ENCODE data around the gene L3MBTL2.

DNA sequence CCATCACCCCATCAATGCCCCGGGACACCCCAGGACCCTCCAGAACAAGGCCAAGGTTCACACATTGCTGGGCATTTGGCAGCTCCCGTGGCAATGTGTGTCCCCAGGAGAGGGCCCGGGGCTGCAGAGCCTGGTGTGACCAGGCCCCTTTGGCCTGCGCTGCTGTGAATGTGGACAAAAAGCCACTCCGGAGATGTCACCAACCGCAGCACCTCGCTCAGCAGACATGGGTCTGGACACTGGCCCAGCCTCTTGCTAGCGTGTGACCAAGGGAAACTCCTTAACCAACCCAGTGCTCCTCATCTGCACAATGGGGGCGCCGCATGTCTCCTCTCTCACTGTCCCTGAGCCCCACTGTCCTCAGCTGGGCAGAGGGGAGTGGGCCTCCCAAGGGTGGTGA is 43.6 kb downstream of the L3MBTL2 start:
- TF ChIP-seq EZH2 (IDR thresholded peaks at IDR 0.05) (no peak), POLR2AphosphoS5 (IDR thresholded peaks at IDR 0.05; ENCODE audit: borderline replicate concordance, low read depth, low read length) (no peak), FOXP2 (optimal IDR thresholded peaks at IDR 0.05; ENCODE audit: control extremely low read depth, extremely low read length, insufficient read depth) (no peak)

All from SK-N-MC (cell line).